ENCODE measurements around the gene DGKE. TPM values are rescaled to one million over a fixed set of nuclear protein-coding genes. Genes with fewer than 3 reads are reported as not detected.

The DGKE gene
- total and polyA plus RNA-seq, 2 of the 13 experiments (the other 11 are each of a cell fraction or from before 2014, with no cell fraction given), result 3.2 to 5.3 TPM

GRCh38 chr17:56834380-56835263 is 671 bp downstream of the DGKE start (continued):
- TF ChIP-seq, protein P1, sequence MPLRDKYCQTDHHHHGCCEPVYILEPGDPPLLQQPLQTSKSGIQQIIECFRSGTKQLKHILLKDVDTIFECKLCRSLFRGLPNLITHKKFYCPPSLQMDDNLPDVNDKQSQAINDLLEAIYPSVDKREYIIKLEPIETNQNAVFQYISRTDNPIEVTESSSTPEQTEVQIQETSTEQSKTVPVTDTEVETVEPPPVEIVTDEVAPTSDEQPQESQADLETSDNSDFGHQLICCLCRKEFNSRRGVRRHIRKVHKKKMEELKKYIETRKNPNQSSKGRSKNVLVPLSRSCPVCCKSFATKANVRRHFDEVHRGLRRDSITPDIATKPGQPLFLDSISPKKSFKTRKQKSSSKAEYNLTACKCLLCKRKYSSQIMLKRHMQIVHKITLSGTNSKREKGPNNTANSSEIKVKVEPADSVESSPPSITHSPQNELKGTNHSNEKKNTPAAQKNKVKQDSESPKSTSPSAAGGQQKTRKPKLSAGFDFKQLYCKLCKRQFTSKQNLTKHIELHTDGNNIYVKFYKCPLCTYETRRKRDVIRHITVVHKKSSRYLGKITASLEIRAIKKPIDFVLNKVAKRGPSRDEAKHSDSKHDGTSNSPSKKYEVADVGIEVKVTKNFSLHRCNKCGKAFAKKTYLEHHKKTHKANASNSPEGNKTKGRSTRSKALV (CRISPR knock-in tag; IDR thresholded peaks at IDR 0.05), result peak; percentile 92; the same call in 1 of the 2 replicates
- no peak for TF ChIP-seq CCAR2 (optimal IDR thresholded peaks at IDR 0.05; ENCODE audit: low read depth, low read length)
- no peak for TF ChIP-seq ZBTB8A (CRISPR knock-in tag; IDR thresholded peaks at IDR 0.05; ENCODE audit: borderline replicate concordance, low read depth)
- TF ChIP-seq, protein P2, sequence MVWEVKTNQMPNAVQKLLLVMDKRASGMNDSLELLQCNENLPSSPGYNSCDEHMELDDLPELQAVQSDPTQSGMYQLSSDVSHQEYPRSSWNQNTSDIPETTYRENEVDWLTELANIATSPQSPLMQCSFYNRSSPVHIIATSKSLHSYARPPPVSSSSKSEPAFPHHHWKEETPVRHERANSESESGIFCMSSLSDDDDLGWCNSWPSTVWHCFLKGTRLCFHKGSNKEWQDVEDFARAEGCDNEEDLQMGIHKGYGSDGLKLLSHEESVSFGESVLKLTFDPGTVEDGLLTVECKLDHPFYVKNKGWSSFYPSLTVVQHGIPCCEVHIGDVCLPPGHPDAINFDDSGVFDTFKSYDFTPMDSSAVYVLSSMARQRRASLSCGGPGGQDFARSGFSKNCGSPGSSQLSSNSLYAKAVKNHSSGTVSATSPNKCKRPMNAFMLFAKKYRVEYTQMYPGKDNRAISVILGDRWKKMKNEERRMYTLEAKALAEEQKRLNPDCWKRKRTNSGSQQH (CRISPR knock-in tag; IDR thresholded peaks at IDR 0.05; ENCODE audit: low read depth), result no peak
- TF ChIP-seq RNF2 (conservative IDR thresholded peaks at IDR 0.05; ENCODE audit: low read depth), result peak; percentile 29; the same call in 1 of the 2 replicates
- TF ChIP-seq ZNF44 (CRISPR knock-in tag; IDR thresholded peaks at IDR 0.05), result 0 out of 2 replicates have a peak, but pooled peaks have one; percentile 44
- 0 out of 2 replicates have a peak, but pooled peaks have one; percentile 12 for TF ChIP-seq ZMAT3 (CRISPR knock-in tag; conservative IDR thresholded peaks at IDR 0.05)
- peak; percentile 11 for TF ChIP-seq MED8 (CRISPR knock-in tag; IDR thresholded peaks at IDR 0.05; ENCODE audit: insufficient replicate concordance)
- no peak for TF ChIP-seq ZNF577 (CRISPR knock-in tag; IDR thresholded peaks at IDR 0.05; ENCODE audit: borderline replicate concordance, low read depth)
- TF ChIP-seq TIGD3 (CRISPR knock-in tag; IDR thresholded peaks at IDR 0.05; ENCODE audit: borderline replicate concordance), result 0 out of 2 replicates have a peak, but pooled peaks have one; percentile 33
- 0 out of 2 replicates have a peak, but pooled peaks have one; percentile 10 for TF ChIP-seq CSRNP1 (CRISPR knock-in tag; IDR thresholded peaks at IDR 0.05)
- 0 out of 2 replicates have a peak, but pooled peaks have one; percentile 24 for TF ChIP-seq MAFG (CRISPR knock-in tag; IDR thresholded peaks at IDR 0.05)
- TF ChIP-seq ZNF225 (CRISPR knock-in tag; IDR thresholded peaks at IDR 0.05), result 0 out of 2 replicates have a peak, but pooled peaks have one; percentile 28
- no peak for TF ChIP-seq WIZ (CRISPR knock-in tag; IDR thresholded peaks at IDR 0.05)
- TF ChIP-seq ELF1 (CRISPR knock-in tag; IDR thresholded peaks at IDR 0.05), result peak; percentile 17; the same call in 1 of the 2 replicates
- TF ChIP-seq ZFP91 (CRISPR knock-in tag; IDR thresholded peaks at IDR 0.05; ENCODE audit: borderline replicate concordance), result peak; percentile 71; the same call in 1 of the 2 replicates
- TF ChIP-seq KDM2A (CRISPR knock-in tag; IDR thresholded peaks at IDR 0.05; ENCODE audit: borderline replicate concordance, low read depth), result peak; percentile 61

All from HepG2 (cell line).